Activated CD8-positive, alpha-beta T cell treated with anti-CD3 and anti-CD28 coated beads, Interleukin-2, amount 10 ng/mL, durations not matched to agents 7 days and 5 days (primary cell): ENCODE data around the gene EPM2A. TPM values are rescaled to one million over a fixed set of nuclear protein-coding genes. Genes with fewer than 3 reads are reported as not detected.

Experiments used
- ATAC-seq: fragments of 150-1000 bp; cut with Tn5 transposase; one replicate; pipeline ENCODE4 v1.10.0; 2021; ENCODE audit warnings: moderate library complexity
- CTCF ChIA-PET: fragments of 350-600 bp; sonication (Branson Sonifier 250); formaldehyde crosslinking; loops from one replicate; lab custom pipeline; 2021; ENCODE audit warnings: antibody characterized with exemption; lab: Charles Lee
- POLR2A ChIA-PET: fragments of 350-600 bp; sonication (Branson Sonifier 250); formaldehyde crosslinking; loops from one replicate; lab custom pipeline; 2021; ENCODE audit warnings: antibody characterized with exemption; lab: Charles Lee
- DNase-seq: peaks from one replicate; pipeline ENCODE4 v3.0.0-alpha.2; 2020
- H3K27ac Mint-ChIP-seq: one replicate; pipeline ENCODE4 v1.8.0; 2021; ENCODE audit warnings: mild to moderate bottlenecking, mixed read lengths
- H3K27me3 Mint-ChIP-seq: one replicate; pipeline ENCODE4 v1.8.0; 2021; ENCODE audit warnings: low read depth, mixed read lengths
- H3K36me3 Mint-ChIP-seq: one replicate; pipeline ENCODE4 v1.8.0; 2021; ENCODE audit warnings: low read depth, mixed read lengths
- H3K4me1 Mint-ChIP-seq: one replicate; pipeline ENCODE4 v1.8.0; 2021; ENCODE audit warnings: low read depth, mixed read lengths
- H3K4me3 Mint-ChIP-seq: one replicate; pipeline ENCODE4 v1.8.0; 2021; ENCODE audit warnings: mild to moderate bottlenecking, mixed read lengths
- H3K9me3 Mint-ChIP-seq: one replicate; pipeline ENCODE4 v1.8.0; 2022; ENCODE audit warnings: mixed read lengths; ENCODE audit not compliant: insufficient read depth
- total RNA-seq, 2 experiments: library from RNA; stranded (reverse); gene quantifications; one replicate each; pipeline ENCODE4 v1.2.3, GENCODE V29; 2021

Gene EPM2A
- total RNA-seq: 1 to 10 TPM; 6.3 to 7.5 TPM

GRCh38 chr6:145735356-145736165 is at the start of gene EPM2A:
Gene EPM2A (minus strand): TSS chr6:145735520. CDS start chr6:145735498, 22 bp downstream.
- CTCF ChIA-PET: interaction anchor here (0.6 to 2.2 kb wide), 4 partner anchors 32 to 152 kb away, joined by 3 to 9 read pairs (median 4); partner anchors contain the start of gene FBXO30
- POLR2A ChIA-PET: interaction anchor here (0.5 to 4.3 kb wide), 13 partner anchors 8 to 1994 kb away, joined by 3 to 46 read pairs (median 4); partner anchors contain the start of genes FBXO30 and SHPRH
- H3K9me3 Mint-ChIP-seq: no peaks in the 10 kb centered on the region
- H3K4me1 Mint-ChIP-seq: peaks cover 26% of the 10 kb centered on the region
- H3K27ac Mint-ChIP-seq: peak within 1 kb of the TSS; percentile 98
- DNase-seq (peak; percentile 69), ATAC-seq (peak; percentile 81)
- H3K4me3 Mint-ChIP-seq: peak within 1 kb of the TSS; percentile 93
- peaks cover 3% of the 10 kb centered on the region for H3K36me3 Mint-ChIP-seq
- no peaks in the 10 kb centered on the region for H3K27me3 Mint-ChIP-seq

DNA sequence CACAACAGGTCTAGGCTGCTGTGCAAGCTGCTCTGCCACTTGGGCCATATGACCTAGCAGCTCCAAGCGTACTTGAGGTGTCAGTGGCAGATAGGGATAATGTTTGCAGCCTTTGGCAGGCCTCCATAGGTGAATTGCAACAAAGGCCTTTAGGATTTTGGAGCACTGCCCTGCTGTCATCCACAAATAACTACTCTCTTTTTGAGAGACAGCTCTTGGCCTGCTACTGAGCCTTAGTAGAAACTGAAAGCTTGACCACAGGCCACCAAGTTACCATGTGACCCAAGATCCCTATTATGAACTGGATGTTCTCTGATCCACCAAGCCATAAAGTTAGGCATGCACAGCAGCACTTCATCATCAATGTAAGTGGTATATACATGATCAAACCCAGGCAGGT is 49.4 kb upstream of the EPM2A start:
- DNase-seq (no peak), ATAC-seq (no peak)
- H3K27me3 Mint-ChIP-seq: no peaks in the 10 kb centered on the region
- no peak overlapping the region for H3K27ac Mint-ChIP-seq
- no peak overlapping the region for H3K4me3 Mint-ChIP-seq
- ChIA-PET CTCF (no interaction called here), POLR2A (interaction anchor here (1.4 kb wide), 1 partner anchor 31 kb away, joined by 3 read pairs; no protein-coding TSS in a partner anchor)
- peaks cover 22% of the 10 kb centered on the region for H3K4me1 Mint-ChIP-seq
- H3K36me3 Mint-ChIP-seq: peaks cover 6% of the 10 kb centered on the region
- peaks cover 15% of the 10 kb centered on the region for H3K9me3 Mint-ChIP-seq

GRCh38 chr6:145783796-145784195 is 48.5 kb upstream of the EPM2A start:
- no peak for ATAC-seq
- H3K4me1 Mint-ChIP-seq: peaks cover 22% of the 10 kb centered on the region
- CTCF ChIA-PET: no interaction called here
- H3K4me3 Mint-ChIP-seq: no peak overlapping the region
- H3K9me3 Mint-ChIP-seq: peaks cover 15% of the 10 kb centered on the region
- no peaks in the 10 kb centered on the region for H3K27me3 Mint-ChIP-seq
- no peak overlapping the region for H3K27ac Mint-ChIP-seq
- POLR2A ChIA-PET: interaction anchor here (1.4 kb wide), 1 partner anchor 31 kb away, joined by 3 read pairs; no protein-coding TSS in a partner anchor
- peak; percentile 27 for DNase-seq
- H3K36me3 Mint-ChIP-seq: peaks cover 6% of the 10 kb centered on the region

DNA sequence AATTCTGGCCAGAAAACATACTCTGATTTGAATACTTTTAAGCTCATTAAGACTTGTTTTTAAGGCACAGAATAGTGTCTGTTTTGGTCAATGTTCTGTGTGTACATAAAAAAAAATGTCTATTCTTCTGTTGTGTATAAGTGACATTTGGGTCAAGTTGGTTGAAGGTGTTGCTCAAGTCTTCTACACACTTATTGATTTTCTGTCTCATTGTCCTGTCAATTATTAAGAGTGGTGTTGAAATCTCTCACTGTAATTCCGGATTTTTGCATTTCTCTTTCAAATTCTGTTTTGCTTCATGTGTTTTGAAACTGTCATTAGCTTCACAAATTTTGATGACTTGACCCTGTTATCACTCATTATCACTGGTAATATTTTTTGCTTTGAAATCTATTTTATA is 37.5 kb upstream of the EPM2A start:
- Mint-ChIP-seq H3K36me3 (no peaks in the 10 kb centered on the region), H3K4me1 (no peaks in the 10 kb centered on the region), H3K27ac (no peak overlapping the region), H3K9me3 (no peaks in the 10 kb centered on the region), H3K4me3 (no peak overlapping the region), H3K27me3 (no peaks in the 10 kb centered on the region)
- POLR2A ChIA-PET: no interaction called here
- CTCF ChIA-PET: no interaction called here
- ATAC-seq (no peak), DNase-seq (no peak)

- no peaks in the 10 kb centered on the region for H3K27me3 Mint-ChIP-seq
- no peaks in the 10 kb centered on the region for H3K9me3 Mint-ChIP-seq
- no peaks in the 10 kb centered on the region for H3K36me3 Mint-ChIP-seq
- ChIA-PET CTCF (no interaction called here), POLR2A (no interaction called here)
- no peak overlapping the region for H3K4me3 Mint-ChIP-seq
- ATAC-seq (no peak), DNase-seq (no peak)
- no peaks in the 10 kb centered on the region for H3K4me1 Mint-ChIP-seq
- no peak overlapping the region for H3K27ac Mint-ChIP-seq
Observed at GRCh38 chr6:145765449-145765848, 30.1 kb upstream of the EPM2A start.

- Mint-ChIP-seq H3K36me3 (no peaks in the 10 kb centered on the region), H3K27me3 (no peaks in the 10 kb centered on the region), H3K9me3 (no peaks in the 10 kb centered on the region), H3K4me1 (no peaks in the 10 kb centered on the region), H3K4me3 (no peak overlapping the region), H3K27ac (no peak overlapping the region)
- ChIA-PET CTCF (no interaction called here), POLR2A (no interaction called here)
- DNase-seq (no peak), ATAC-seq (no peak)
Observed at GRCh38 chr6:145763742-145764141, 28.4 kb upstream of the EPM2A start.

DNA sequence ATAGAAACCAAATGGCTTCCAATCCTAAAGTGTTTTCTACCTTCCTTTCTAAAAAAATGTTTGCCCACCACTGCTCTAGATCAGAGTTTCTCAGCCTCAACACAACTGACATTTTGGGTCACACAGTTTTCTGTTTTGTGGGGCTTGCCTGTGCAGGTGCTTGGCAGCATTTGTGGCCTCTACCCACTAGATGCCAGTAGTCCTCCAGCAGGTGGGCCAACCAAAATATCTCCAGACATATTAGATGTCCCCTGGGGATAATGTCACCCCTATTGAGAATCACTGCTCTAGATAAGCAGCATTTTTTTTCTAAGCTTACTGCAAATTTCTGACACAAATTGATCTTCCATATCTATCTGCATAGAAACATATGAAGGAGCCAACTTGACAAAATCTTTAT is 26.3 kb upstream of the EPM2A start:
- Mint-ChIP-seq H3K4me1 (no peaks in the 10 kb centered on the region), H3K9me3 (no peaks in the 10 kb centered on the region), H3K36me3 (no peaks in the 10 kb centered on the region), H3K27ac (no peak overlapping the region), H3K27me3 (no peaks in the 10 kb centered on the region), H3K4me3 (no peak overlapping the region)
- no peak for ATAC-seq
- ChIA-PET CTCF (interaction anchor here (0.7 kb wide), 1 partner anchor 32 kb away, joined by 3 read pairs; no protein-coding TSS in a partner anchor), POLR2A (no interaction called here)
- DNase-seq: no peak

DNA sequence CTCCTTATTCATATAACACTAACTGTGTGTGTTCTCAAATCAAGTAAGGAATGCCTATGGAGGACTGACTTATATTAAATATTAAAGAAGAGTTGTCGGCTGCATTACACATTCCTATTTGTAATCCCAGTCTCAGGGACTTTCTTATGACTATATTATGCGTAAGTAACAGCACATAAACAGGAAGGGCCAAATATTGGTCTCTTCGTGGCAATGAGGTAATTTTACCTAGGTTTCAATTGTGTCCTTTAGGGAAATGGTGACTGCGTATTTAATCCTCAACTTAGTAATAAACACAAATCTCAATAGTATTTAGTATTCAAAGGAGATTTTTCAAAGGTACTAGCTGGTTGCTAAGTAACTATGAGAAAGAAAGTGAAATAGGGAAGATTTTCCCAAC is 22.8 kb upstream of the EPM2A start:
- no peak for ATAC-seq
- H3K27me3 Mint-ChIP-seq: peaks cover 8% of the 10 kb centered on the region
- ChIA-PET CTCF (no interaction called here), POLR2A (no interaction called here)
- no peak overlapping the region for H3K4me3 Mint-ChIP-seq
- H3K9me3 Mint-ChIP-seq: no peaks in the 10 kb centered on the region
- no peaks in the 10 kb centered on the region for H3K36me3 Mint-ChIP-seq
- no peak for DNase-seq
- no peak overlapping the region for H3K27ac Mint-ChIP-seq
- H3K4me1 Mint-ChIP-seq: no peaks in the 10 kb centered on the region

- Mint-ChIP-seq H3K27me3 (peaks cover 8% of the 10 kb centered on the region), H3K9me3 (no peaks in the 10 kb centered on the region), H3K4me3 (no peak overlapping the region), H3K27ac (no peak overlapping the region), H3K4me1 (no peaks in the 10 kb centered on the region), H3K36me3 (no peaks in the 10 kb centered on the region)
- no peak for DNase-seq
- POLR2A ChIA-PET: interaction anchor here (0.6 kb wide), 1 partner anchor 23 kb away, joined by 3 read pairs; no protein-coding TSS in a partner anchor
- ATAC-seq: no peak
- CTCF ChIA-PET: no interaction called here
Observed at GRCh38 chr6:145756170-145756662, 20.9 kb upstream of the EPM2A start.

GRCh38 chr6:145755682-145756081 is 20.4 kb upstream of the EPM2A start:
- no peak for ATAC-seq
- H3K9me3 Mint-ChIP-seq: no peaks in the 10 kb centered on the region

DNA sequence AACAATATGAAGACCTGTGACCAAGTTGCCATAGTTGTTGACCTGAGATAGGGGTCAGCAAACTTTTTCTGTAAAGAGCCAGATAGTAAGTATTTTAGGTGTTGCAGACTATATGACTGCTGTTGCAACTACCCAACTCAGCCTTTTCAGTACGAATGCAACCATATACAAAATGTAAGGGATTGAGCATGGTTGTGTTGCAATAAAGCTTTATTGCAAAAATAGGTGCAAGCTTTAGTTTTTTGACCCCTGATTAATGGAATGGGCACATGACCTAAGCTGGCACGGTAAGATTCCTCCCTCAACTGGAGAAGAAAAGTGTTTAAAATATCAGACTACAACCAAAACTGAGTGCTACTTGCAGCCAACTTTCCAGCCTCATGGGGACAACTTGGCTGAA is 17.3 kb upstream of the EPM2A start:
- Mint-ChIP-seq H3K9me3 (peaks cover 9% of the 10 kb centered on the region), H3K4me1 (peaks cover 9% of the 10 kb centered on the region), H3K27me3 (peaks cover 8% of the 10 kb centered on the region), H3K27ac (no peak overlapping the region), H3K36me3 (no peaks in the 10 kb centered on the region), H3K4me3 (no peak overlapping the region)
- ATAC-seq (no peak), DNase-seq (no peak)
- ChIA-PET POLR2A (no interaction called here), CTCF (no interaction called here)

More at GRCh38 chr6:145755682-145756081, 20.4 kb upstream of the EPM2A start:
- CTCF ChIA-PET: no interaction called here
- H3K36me3 Mint-ChIP-seq: no peaks in the 10 kb centered on the region
- no peak overlapping the region for H3K27ac Mint-ChIP-seq
- no peak overlapping the region for H3K4me3 Mint-ChIP-seq
- H3K4me1 Mint-ChIP-seq: no peaks in the 10 kb centered on the region
- DNase-seq: no peak
- peaks cover 8% of the 10 kb centered on the region for H3K27me3 Mint-ChIP-seq
- POLR2A ChIA-PET: no interaction called here

- ATAC-seq (peak; percentile 49), DNase-seq (no peak)
- ChIA-PET CTCF (no interaction called here), POLR2A (interaction anchor here (1.2 kb wide), 1 partner anchor 15 kb away, joined by 3 read pairs; the partner anchor contains the start of gene EPM2A)
- H3K4me1 Mint-ChIP-seq: peaks cover 9% of the 10 kb centered on the region
- peaks cover 9% of the 10 kb centered on the region for H3K9me3 Mint-ChIP-seq
- no peaks in the 10 kb centered on the region for H3K36me3 Mint-ChIP-seq
- no peak overlapping the region for H3K27ac Mint-ChIP-seq
- no peak overlapping the region for H3K4me3 Mint-ChIP-seq
- H3K27me3 Mint-ChIP-seq: peaks cover under 1% of the 10 kb centered on the region
Observed at GRCh38 chr6:145749632-145750031, 14.3 kb upstream of the EPM2A start.
